Mammary epithelial cell (primary cell): ENCODE data around the gene HCFC1.

Experiments used
- CTCF ChIP-seq, 2 donors: IDR thresholded peaks in 1 of 2; conservative IDR thresholded peaks in 1 of 2; 2 replicates each; pipeline ENCODE4 v1.5.1; 2011 to 2012; ENCODE audit warnings: inconsistent platforms in 2 of 2, low read length in 2 of 2, mild to moderate bottlenecking in 2 of 2, control low read depth in 1 of 2, low read depth in 1 of 2; ENCODE audit not compliant: insufficient read depth in 1 of 2; ENCODE audit errors: extremely low read depth in 1 of 2
- EZH2 ChIP-seq: IDR thresholded peaks from 2 replicates; pipeline ENCODE4 v1.6.1; 2012; ENCODE audit warnings: low read length, inconsistent platforms, borderline replicate concordance

- TF ChIP-seq CTCF (conservative IDR thresholded peaks at IDR 0.05 in 1 of 2, IDR thresholded peaks at IDR 0.05 in 1 of 2; ENCODE audit: extremely low read depth in 1 of 2, insufficient read depth in 1 of 2, low read depth in 1 of 2, low read length in 2 of 2) (no peak), EZH2 (no peak)
These were observed 50.5 kb downstream of the HCFC1 start for GRCh38 chrX:153921070-153921469.
